ENCODE measurements around the gene DAZAP1.
"Not testable (repeated sequence)": the region's sequence is repeated elsewhere in the genome, so short reads cannot be mapped to it uniquely, and the experiment has no call there.

Gene DAZAP1

GRCh38 chr19:1474011-1474764 is 66.8 kb downstream of the DAZAP1 start:
- DNase-seq (ENCODE audit: low read depth): no peak

- no peak for DNase-seq (ENCODE audit: low read depth)
Observed at GRCh38 chr19:1474765-1475351, 67.5 kb downstream of the DAZAP1 start.

DNA sequence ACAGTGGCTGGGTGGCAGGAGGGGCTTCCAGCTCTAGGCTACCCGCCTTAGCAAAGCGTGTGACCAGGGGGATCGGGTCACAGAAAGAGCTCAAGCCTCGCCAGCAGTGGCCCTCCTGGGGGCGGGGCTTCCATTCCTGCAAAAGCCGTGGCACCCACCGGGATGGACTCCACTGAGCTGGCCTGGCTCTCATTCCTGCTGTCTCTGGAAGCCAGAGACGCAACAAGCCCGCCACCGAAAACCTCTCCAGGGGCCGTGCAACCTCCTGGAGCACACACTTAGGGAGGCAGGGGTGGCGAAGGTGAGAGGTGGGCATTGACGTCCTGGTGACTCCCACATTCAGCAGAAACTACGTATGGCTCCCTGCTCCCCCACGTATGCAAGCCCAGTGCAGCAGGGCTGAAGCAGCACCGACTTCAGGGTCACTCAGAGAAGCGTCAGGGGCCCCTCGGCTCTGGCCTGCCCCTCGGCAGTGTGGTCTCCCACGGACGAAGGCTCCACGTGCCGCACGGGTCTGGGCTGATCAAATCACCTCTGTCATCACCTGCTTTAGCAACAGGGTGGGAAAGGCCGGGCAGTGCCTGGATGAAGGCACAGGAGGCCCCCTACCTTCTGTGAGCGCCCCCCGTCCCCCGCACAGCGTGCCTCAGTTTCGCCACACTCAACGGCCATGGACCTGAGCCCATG is 68.5 kb downstream of the DAZAP1 start:
- DNase-seq (ENCODE audit: low read depth): no peak

DNA sequence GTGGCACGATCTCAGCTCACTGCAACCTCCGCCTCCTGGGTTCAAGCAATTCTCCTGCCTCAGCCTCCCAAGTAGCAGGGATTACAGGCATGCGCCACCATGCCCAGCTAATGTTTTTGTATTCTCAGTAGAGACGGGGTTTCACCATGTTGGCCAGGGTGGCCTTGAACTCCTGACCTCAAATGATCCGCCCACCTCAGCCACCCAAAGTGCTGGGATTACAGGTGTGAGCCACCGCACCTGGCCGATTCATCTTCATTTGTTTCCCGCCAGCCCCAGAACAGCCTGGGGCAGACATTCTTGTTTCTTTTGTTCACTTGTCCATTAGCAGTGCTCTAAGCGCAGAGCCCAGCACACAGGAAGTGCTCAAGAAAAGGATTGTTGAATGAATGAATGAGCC is 69.7 kb downstream of the DAZAP1 start:
- DNase-seq (ENCODE audit: low read depth): not testable (repeated sequence)

DNA sequence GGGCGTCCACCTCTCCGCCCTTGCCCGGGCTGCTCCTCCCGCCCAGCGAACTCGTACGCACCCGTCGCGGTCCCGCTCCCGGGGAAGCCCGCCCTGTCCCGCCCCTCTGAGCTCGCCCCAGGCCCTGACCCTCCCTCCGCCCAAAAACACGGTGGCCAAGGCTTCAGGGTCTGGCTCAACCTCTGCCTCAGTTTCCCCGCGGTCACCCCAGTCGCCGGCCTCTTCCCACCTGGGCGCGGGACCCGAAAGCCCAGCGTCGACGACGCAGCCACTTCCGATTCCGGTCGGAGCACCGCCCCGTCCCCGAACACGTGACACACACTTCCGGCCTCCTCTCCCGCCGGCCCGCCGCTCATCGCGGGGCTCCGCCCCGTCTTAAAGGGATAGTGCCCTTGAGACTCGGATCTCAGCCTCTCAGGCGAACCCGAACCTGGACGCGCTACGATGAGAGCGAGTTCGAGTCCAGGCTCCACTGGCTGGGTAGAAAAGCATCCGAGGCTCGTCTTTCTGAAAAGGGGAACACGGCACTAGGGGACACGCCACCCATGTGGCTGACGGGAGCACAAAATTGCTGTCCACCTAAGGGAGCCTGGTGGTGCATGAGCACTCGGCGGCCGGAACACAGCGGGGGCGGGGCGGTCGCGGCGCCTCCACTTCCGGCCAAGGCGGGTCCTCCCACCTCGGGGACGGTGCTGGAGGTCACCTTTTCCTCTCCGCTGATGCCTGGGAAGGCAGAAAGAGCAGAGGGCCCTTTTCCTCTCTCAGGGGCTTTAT is 71.7 kb downstream of the DAZAP1 start, which contains the start of gene C19orf25:
Gene C19orf25, minus strand, starts transcription at position 282 of the 774 bp plus-strand sequence. CDS start 312 bp downstream, outside the sequence.
- DNase-seq (ENCODE audit: low read depth): peak; percentile 88

DNA sequence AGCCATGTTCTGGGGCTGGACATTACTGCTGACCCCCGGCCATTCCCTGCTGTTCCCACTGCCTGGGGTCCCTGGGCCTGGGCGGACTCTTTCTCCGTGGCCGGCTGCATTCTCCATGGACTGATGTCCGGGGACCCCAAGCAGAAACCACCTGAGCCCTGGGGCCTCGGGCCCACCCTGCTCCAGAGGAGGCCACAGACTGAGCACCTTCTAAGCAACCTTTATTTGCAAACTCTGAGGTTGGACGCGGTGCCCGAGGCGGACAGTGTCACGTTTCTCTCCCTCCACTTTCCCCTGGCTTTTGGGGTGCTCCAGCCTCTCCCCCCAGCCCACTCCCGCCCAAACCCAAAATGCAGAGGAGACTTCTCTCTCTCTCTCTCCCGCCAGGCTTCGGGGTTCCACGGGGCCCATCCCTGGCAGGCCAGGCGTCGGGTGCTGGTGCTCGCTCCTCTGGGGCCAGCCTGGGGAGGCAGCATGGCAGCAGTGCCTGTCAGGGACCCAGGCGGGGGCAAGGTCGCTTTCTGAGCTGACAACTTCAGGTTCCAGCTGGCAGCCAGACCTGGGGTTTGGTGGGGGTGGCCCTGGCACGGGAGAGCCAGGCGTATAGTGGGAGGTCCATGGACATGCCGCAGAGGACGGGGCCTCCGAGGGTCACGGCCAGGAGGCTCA is 74.0 kb downstream of the DAZAP1 start:
- no peak for DNase-seq (ENCODE audit: low read depth)

DNA sequence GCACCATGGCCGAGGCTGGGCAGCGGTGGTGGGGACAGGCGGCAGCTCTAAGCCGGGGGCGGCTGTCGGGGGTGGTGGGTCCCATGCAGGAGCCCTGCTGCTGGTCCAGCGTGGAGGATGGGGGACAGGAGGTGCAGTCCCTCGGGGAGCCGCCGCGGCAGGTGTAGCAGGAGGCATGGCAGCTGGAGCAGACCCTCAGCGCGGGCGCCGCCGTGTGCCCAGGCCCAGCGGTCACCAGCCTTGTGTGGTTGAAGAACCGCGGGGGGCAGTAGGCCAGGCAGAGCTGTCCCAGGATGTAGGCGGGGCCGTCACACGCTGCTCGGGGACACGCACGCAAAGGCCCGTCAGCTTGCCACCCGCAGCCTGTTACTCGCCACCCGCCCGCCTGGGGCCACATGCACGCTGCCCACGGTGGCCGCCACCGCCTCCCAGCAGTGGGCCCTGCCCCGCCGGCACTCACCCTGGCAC is 74.5 kb downstream of the DAZAP1 start:
- DNase-seq (ENCODE audit: low read depth): no peak

DNA sequence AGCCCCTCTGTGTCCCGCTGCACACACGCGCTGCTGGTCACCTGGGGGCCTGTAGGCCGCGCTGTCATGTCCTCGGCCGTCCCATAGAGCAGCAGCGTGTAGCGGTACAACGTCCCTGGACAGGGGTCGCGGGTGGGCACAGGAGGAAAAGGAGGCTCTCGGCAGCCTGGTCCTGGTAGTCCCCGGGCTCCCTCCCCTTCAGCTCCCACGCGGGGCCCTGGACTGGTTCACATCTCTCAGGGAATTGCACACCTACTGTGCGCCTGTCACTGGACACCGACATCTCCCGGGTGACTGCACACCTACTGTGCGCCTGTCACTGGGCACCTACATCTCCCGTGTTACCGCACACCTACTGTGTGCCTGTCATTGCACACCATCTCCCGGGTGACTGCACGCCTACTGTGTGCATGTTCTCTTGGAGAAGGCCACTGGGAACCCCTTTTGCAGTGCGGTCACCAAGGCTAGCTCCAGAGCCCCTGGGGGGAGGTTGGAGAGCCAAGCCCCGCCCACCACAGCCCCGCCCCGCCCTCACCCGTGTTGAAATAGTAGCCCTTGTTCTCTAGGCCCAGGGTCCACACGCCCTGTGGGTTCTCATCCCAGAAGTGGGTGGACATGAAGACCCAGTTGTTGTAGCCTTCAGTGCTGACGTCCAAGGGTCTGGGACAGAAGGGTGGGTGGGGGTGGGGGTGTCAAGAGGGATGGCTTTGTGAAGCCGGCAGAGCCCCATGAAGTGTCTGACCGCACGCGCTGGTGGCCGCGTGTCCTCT is 75.2 kb downstream of the DAZAP1 start:
- no peak for DNase-seq (ENCODE audit: low read depth)

DNA sequence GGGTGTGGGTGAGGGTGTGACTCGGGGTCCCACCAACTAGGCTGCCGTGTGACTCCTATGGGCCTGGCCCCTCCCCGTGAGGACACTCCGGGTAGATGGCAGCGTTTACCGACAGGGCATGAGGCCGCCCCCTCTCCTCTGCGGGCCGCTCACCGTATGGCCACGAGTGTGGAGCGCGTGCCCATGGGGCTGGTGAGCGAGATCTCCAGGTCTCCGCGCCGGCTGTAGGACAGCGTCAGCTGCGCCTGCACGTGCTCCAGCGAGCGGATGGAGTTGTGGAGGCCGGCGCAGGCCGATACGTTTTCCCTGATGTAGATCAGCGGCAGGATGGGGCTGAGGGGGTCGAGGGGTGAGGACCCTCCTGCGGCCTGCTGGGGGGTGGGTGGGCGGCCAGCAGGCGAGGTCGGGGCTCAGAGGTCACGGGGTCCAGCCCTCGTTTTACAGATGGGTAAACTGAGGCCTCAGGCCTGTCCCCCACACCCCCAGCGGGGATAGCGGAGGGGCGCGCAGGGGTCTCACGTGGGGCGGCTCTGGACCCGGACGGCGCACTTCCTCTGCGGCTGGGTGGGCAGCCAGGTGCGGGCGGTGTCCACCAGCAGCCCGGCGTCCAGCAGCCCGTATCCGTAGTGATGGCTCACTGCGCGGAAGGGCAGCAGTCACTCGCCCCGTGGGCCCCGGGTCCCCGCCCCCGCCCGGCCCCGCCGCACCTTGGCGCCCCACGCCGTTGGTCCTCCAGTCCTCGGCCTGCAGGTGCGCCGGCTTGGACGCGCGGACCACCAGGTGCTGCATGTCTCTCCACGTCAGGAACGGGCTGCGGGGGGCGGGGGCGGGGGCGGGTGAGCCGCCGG is 76.0 kb downstream of the DAZAP1 start:
- no peak for DNase-seq (ENCODE audit: low read depth)

GRCh38 chr19:1483979-1484428 is 76.6 kb downstream of the DAZAP1 start:
- DNase-seq (ENCODE audit: low read depth): no peak
